Stimulated activated CD4-positive, alpha-beta T cell treated with anti-CD3 and anti-CD28 coated beads, Interleukin-4, amount 100 ng/mL, for 48 hours (primary cell): ENCODE data around the gene PDCD1LG2.
"Not testable (repeated sequence)": the region's sequence is repeated elsewhere in the genome, so short reads cannot be mapped to it uniquely, and the experiment has no call there.

Experiments used
- DNase-seq, 2 donors: peaks; one replicate each; pipeline ENCODE4 v3.0.0-alpha.2; 2020; ENCODE audit warnings: low read depth in 2 of 2

Gene PDCD1LG2

DNA sequence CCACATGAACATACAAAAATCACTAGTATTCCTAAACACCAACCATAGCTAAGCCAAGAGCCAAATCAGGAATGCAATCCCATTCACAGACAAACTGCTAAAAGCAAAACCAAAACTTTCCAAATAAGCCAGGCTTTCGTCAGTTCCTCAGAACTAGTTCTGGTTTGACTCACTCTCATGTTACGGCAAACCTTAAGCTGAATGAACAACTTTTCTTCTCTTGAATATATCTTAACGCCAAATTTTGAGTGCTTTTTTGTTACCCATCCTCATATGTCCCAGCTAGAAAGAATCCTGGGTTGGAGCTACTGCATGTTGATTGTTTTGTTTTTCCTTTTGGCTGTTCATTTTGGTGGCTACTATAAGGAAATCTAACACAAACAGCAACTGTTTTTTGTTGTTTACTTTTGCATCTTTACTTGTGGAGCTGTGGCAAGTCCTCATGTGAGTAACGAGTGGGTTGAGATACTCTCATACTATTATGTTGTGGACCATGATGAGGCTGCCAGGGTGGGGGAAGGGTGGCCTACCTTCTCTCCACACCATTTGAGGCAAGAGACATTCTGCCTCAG is at the start of gene PDCD1LG2:
Gene PDCD1LG2 (plus strand): TSS at position 172 of the 572 bp plus-strand sequence. CDS start 12,016 bp downstream, outside the sequence.
- DNase-seq, result peak; percentile 49 to 56

- not testable (repeated sequence) for DNase-seq
Observed at GRCh38 chr9:5464831-5465330, 45.5 kb upstream of the PDCD1LG2 start.

- DNase-seq, result no peak
Observed at GRCh38 chr9:5466005-5466404, 44.3 kb upstream of the PDCD1LG2 start.

GRCh38 chr9:5466766-5467165 is 43.6 kb upstream of the PDCD1LG2 start:
- DNase-seq, result no peak

DNA sequence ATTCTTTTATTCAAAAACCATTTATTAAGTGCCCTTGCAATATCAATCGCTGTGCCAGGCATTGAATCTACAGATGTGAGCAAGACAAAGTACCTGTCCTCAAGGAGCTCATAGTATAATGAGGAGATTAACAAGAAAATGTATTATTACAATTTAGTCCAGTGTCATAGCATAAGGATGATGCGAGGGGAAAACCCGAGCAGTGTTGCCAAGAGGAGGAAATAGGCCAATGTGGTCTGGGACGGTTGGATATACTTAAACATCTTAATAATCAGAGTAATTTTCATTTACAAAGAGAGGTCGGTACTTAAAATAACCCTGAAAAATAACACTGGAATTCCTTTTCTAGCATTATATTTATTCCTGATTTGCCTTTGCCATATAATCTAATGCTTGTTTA is 41.5 kb upstream of the PDCD1LG2 start:
- DNase-seq, result no peak

DNA sequence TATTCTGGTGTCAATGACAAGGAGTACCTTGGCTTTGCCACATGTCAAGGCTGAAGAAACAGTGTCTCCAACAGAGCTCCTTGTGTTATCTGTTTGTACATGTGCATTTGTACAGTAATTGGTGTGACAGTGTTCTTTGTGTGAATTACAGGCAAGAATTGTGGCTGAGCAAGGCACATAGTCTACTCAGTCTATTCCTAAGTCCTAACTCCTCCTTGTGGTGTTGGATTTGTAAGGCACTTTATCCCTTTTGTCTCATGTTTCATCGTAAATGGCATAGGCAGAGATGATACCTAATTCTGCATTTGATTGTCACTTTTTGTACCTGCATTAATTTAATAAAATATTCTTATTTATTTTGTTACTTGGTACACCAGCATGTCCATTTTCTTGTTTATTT is 40.2 kb upstream of the PDCD1LG2 start:
- no peak for DNase-seq

DNA sequence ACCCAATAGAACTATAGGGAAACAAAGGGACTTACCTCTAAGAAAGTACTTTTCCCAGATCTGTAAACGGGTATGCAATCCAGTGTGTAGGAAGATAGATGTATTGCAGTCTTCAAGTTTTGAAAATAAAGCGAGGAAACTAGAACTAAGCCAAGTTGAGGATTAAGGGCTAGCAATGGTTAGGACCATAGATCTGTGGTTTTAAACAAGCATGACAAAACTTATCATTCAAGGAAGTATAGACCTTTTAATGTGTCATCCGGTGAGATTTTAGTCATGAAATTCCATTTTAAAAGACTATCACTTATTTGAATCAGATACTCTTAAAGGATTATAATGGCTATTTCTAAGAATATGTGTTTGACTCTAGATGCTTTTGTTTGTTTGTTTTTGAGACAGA is 39.5 kb upstream of the PDCD1LG2 start:
- no peak for DNase-seq

DNA sequence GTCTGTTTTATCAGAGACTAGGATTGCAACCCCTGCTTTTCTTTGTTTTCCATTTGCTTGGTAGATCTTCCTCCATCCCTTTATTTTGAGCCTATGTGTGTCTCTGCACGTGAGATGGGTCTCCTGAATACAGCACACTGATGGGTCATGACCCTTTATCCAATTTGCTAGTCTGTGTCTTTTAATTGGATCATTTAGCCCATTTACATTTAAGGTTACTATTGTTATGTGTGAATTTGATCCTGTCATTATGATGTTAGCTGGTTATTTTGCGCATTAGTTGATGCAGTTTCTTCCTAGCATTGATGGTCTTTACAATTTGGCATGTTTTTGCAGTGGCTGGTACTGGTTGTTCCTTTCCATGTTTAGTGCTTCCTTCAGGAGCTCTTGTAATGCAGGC is 34.7 kb upstream of the PDCD1LG2 start:
- DNase-seq, result not testable (repeated sequence)

DNA sequence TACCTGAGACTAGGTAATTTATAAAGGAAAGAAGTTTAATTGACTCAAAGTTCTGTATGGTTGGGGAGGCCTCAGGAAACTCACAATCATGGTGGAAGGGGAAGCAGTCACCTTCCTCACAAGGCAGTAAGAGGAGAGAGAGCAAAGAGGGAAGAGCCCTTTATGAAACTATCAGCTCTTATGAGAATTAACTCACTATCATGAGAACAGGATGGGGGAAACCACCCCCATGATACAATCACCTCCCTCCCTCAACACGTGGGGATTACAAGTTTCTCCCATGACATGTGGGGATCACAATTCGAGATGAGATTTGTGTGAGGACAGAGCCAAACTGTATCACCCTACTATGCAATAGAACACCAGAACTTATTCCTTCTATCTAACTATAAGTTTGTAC is 32.1 kb upstream of the PDCD1LG2 start:
- DNase-seq, result no peak

DNA sequence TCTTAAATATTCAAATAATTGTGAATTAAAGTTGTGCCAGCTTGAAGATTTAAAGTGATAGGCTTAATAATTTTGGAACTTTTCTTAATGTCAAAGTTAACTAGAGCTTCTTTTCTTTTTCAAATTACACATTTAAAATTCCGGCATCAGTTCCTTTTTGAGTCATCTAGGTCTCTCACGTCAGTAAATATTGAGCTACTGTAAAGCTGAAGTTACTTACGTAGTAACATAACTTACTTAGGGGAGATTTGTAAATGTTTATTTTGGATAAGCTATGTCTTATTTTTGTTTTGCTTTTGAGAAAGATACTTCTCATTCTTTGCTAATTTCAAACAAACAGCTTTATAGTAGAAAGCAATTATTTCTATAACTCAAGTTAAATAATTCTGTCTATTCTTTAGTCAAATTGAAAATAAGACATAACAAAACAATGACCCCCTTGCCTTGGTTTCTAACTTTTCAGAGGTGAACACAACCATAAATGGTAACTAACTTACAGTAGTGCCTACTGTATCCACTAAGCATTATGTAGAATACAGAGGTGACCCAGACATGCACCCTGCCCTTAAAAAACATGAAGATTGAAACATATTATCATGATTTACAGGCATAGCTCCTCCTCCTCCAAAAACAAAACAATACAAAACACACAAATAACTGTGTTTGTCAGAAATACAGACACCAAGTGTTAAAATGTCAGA is 30.2 kb upstream of the PDCD1LG2 start:
- no peak for DNase-seq

DNA sequence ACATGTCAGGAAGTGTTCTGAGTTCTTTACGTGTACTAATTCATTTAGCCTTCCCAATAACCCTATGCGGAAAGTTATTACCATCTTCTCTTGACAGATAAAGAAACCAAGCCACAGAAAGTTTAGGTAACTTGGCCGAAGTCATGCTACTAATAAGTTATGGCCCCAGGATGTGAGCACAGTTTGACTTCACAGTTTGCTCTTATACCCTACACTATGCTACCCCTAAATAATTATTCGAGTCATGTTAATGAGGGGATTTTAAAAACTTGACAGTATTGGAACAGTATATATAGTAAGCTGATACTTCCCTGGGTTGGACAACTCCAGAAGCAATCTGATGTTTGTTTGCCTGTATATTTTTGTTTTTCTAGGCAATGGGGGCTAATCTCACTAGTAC is 29.4 kb upstream of the PDCD1LG2 start:
- no peak for DNase-seq

DNA sequence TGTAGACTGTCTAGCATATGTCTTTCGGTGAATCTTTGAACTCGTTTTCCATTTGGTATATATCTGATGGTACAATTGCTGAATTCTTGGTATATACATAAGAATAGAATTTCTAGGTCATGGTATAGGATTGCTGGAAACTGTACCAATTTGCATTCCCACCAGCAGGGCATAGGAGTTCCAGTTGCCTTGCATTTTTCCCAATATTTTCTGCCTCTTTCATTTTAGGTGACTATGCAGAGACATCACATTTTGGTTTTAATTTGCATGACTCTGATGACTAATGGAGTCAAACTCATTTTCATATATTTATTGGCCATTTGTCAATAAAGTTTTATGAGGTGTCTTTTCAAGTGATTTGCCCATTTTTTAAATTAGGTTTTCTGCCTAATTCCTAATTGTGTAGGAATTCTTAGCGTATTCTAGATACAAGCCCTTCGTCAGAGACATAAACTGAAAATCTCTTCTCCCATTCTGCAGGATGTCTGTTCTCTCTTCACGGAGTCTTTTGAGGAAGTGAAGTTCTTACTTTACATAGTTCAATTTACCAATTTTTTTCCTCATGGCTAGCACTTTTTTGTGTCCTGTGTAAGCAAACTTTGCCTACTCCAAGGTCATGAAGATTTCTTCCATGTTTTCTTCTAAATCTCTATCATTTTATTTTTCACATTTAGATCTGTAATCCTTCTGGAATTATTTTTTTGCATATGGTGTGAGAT is 28.9 kb upstream of the PDCD1LG2 start:
- DNase-seq, result no peak

GRCh38 chr9:5482194-5482593 is 28.1 kb upstream of the PDCD1LG2 start:
- DNase-seq, result no peak

DNA sequence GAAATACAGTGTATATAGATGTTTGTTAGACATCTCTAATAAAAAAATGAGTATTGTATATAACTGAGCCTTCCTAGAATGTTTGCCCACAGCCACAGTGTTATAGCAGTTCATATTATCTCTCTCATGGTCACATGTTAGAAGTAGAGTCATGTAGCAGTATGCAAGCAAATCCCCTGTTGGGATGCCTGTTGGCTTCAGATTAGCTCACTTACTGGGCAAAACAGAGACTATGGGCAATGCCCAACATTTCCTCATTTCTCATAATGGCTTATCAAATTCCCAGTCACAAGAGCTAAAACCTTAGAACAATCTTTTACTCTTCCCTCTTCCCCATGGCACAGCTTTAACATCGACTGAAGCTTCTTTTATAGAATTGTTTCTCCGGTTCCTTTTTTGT is 27.0 kb upstream of the PDCD1LG2 start:
- DNase-seq, result no peak

GRCh38 chr9:5485378-5486085 is 24.8 kb upstream of the PDCD1LG2 start:
- no peak for DNase-seq

- DNase-seq, result no peak
Observed at GRCh38 chr9:5486988-5487387, 23.3 kb upstream of the PDCD1LG2 start.

GRCh38 chr9:5488221-5489008 is 21.9 kb upstream of the PDCD1LG2 start:
- no peak for DNase-seq

- no peak for DNase-seq
Observed at GRCh38 chr9:5489630-5490490, 20.5 kb upstream of the PDCD1LG2 start.

GRCh38 chr9:5492965-5493678 is 17.2 kb upstream of the PDCD1LG2 start:
- no peak for DNase-seq
